HG03064 (cell line): ENCODE data around the gene TTC33.
A peak's percentile ranks its signal among the peaks of the same experiment; 100 is the strongest.

ENCODE experiments used
- ATAC-seq: cut with Tn5 transposase; IDR thresholded peaks from one replicate; pipeline ENCODE4 v1.9.1; 2021; ENCODE audit warnings: low read depth; ENCODE audit not compliant: unreplicated experiment

Gene TTC33

GRCh38 chr5:40497573-40497972 is 258.2 kb downstream of the TTC33 start:
- ATAC-seq: no peak

- ATAC-seq: no peak
Observed at GRCh38 chr5:40495237-40495635, 260.5 kb downstream of the TTC33 start.

DNA sequence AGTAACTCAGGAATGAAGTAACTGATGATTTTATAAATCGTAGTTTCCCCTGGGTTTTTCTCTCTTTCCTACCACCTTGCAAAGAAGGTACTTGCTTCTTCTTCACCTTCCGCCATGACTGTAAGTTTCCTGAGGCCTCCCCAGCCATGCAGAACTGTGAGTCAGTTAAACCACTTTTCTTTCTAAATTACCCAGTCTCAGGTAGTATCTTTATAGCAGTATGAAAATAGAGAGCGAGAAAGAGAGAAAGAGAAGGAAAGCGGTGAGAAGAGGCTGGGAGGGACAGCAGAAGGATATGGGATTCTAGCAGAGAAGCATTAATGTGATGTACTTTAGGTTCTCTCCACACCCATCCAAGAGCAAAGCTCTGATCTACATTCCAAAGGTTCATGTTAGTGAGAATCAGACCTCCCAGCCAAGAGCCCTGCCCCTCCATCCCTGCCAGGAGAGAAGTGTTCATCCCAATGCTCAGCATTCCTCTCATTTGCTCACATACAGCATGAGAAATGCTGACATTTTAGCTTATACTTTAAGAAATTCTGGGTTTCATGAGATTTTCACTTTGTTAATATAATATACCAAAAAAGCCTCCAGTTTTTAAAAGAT is 261.0 kb downstream of the TTC33 start:
- no peak for ATAC-seq

- no peak for ATAC-seq
Observed at GRCh38 chr5:40492056-40492455, 263.7 kb downstream of the TTC33 start.

- no peak for ATAC-seq
Observed at GRCh38 chr5:40491644-40492043, 264.1 kb downstream of the TTC33 start.

DNA sequence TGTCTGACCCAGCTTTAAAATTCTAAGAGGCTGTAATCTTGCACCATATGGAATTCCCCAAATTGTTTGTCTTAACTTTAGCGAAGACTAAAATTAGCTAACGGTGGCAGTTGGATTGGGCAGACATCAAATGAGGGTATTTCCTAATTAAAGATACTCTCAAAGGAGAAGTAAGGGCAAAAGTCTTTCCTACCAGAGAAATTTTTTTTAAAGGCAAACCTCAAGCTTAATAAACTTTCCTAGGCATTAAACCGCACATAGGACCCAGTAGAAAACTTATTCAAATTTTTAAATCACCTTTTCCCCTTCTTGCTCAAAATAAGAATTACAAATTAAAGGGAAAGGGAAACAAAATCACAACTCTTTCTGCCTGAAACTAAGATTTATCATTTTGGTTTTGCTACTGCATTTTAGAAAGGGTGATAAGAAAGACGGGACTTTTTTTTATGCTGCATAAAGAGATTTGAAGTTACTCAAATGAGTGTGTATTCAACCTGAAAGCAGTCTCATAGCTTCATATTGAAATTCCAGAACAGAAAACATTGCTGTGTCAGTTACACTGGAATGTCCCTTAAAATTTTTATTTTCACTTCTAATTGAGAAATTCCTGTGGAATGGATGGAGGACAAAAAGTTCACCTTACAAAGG is 265.2 kb downstream of the TTC33 start:
- ATAC-seq: peak; percentile 41

- ATAC-seq: no peak
Observed at GRCh38 chr5:40489421-40489820, 266.3 kb downstream of the TTC33 start.

GRCh38 chr5:40486437-40487275 is 269.1 kb downstream of the TTC33 start:
- peak; percentile 31 for ATAC-seq

GRCh38 chr5:40485021-40485998 is 270.5 kb downstream of the TTC33 start:
- ATAC-seq: peak; percentile 55

- no peak for ATAC-seq
Observed at GRCh38 chr5:40484495-40484894, 271.3 kb downstream of the TTC33 start.

GRCh38 chr5:40483316-40483715 is 272.4 kb downstream of the TTC33 start:
- no peak for ATAC-seq

GRCh38 chr5:40481241-40481640 is 274.5 kb downstream of the TTC33 start:
- no peak for ATAC-seq

GRCh38 chr5:40480392-40480791 is 275.4 kb downstream of the TTC33 start:
- no peak for ATAC-seq

DNA sequence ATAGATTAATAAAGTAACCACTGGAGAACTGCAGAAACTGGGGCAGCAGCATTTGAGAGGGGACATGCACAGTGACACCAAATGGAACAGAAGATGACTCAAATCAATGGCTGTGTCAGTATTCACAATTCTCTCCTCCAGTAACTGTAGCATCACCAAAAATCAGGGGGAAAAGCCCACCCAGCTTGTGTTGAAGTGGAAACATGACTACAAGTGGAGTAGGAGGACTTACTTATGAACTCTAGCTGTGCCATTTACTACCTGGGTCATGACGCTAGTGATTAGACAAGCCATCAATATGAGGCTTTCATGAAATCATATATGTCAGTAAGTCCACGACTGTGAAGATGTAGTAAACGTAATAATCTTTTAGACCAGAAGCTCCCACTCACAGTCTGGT is 275.8 kb downstream of the TTC33 start:
- no peak for ATAC-seq

GRCh38 chr5:40478766-40479165 is 277.0 kb downstream of the TTC33 start:
- ATAC-seq: no peak

DNA sequence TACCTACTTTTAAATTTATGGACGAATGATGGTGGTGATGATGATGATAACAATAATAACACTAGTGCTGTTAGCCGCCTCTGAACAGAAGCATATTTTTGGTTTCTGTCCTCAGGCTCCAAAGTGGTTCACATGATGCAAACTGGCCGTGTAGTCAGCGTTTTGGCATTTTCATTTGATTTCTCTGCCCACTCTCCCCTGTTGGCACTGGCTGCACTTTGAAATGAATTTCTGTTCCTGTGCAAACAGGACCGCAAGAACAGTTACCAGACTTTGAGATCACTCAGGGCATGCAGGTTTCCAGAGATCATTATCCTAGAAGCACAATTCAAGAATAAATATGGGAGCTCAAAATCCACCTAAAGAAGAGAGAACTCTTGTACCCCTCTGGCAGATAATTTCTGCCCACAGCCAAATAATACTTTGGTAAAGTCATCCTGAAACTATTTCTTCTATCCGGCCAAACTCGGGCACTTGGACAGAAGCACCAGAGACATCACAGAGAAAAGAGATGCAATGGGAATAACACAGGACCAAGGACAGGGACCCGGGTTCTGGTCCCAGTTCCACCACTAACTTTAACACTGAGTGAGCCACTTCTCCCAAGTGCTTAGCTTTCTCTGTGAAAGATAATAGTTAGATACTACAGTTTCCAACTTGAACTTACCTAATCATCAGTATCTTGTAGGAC is 277.8 kb downstream of the TTC33 start:
- no peak for ATAC-seq

- ATAC-seq: no peak
Observed at GRCh38 chr5:40475561-40475960, 280.2 kb downstream of the TTC33 start.

DNA sequence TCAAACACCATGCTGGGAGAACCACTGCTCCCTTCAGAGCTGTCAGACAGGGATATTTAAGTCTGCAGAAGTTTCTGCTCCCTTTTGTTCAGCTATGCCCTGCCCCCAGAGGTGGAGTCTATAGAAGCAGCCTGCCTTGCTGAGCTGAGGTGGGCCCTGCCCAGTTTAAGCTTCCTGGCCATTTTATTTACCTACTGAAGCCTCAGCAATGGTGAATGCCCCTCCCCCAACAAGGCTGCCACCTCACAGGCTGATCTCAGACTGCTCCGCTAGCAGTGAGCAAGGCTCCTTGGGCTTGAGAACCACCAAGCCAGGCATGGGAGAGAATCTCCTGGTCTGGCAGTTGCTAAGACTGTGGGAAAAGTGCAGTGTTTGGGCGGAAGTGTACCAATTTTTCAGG is 281.5 kb downstream of the TTC33 start:
- no peak for ATAC-seq

DNA sequence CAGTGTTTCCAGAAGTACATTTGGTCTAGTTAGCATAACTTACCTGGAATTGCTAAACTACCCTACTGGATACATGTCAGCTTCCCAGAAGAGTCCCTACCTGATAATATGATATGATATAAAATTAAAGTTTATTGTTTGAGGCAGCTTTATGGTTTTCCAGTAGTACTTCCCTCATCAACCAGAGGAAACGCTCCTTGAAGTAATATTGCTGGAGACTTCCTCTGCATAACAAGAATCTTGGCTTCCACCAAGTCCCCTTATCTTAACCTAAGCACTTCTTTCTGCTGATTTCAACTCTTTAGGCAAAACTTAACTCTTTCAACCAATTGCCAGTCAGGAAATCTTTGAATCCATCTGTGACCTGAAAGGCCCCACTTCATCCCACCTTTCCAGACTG is 290.3 kb downstream of the TTC33 start:
- ATAC-seq: no peak

DNA sequence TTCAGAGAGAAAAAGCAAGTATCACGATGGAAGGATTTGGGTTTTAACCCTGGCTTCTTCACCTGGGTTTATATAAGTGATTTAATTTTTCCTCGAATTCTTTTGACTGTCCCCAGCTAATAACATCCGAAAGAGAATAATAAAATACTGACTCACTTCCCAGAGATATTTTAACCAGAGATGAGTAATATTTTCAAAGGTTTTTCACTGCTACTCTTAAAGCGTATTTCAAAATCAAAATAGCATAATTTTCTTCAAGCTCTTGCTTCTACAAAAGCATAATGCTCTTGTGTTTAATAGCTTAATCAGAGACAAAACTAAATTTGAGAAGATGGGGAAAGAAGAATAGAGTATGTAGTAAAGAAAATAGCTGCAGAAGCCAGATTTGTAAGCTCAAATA is 291.2 kb downstream of the TTC33 start:
- ATAC-seq: no peak
